Neutrophil (primary cell): Measurements from ENCODE around the gene SKOR1.

Experiments
- H3K27ac ChIP-seq: fragments of 200-600 bp; sonication (generic); 2 replicates; pipeline ENCODE4 v1.5.1; 2016; ENCODE audit warnings: mild to moderate bottlenecking, moderate library complexity
- H3K27me3 ChIP-seq: fragments of 200-600 bp; sonication (generic); 2 replicates; pipeline ENCODE4 v1.6.0; 2016; ENCODE audit warnings: mild to moderate bottlenecking
- H3K36me3 ChIP-seq: fragments of 200-600 bp; sonication (generic); 2 replicates; pipeline ENCODE4 v1.5.1; 2017
- H3K4me1 ChIP-seq, 2 experiments: fragments of 200-600 bp in 1 of 2; sonication (generic) in 1 of 2; 1 replicate in 1 of 2; 2 replicates in 1 of 2; pipeline versions ENCODE4 v1.5.1 to v1.6.1; 2013 to 2016; ENCODE audit warnings: low read depth in 1 of 2, low read length in 1 of 2, mild to moderate bottlenecking in 1 of 2, moderate library complexity in 1 of 2; ENCODE audit not compliant: control insufficient read depth in 1 of 2, insufficient read depth in 1 of 2
- H3K4me3 ChIP-seq, 2 experiments: fragments of 200-600 bp in 1 of 2; sonication (generic) in 1 of 2; 1 replicate in 1 of 2; 2 replicates in 1 of 2; pipeline ENCODE4 v1.5.1; 2013 to 2016; ENCODE audit warnings: low read depth in 1 of 2, low read length in 1 of 2, mild to moderate bottlenecking in 1 of 2, moderate library complexity in 1 of 2
- H3K9me3 ChIP-seq: fragments of 200-600 bp; sonication (generic); 2 replicates; pipeline ENCODE4 v1.5.1; 2016
- CTCF ChIP-seq: fragments of 200-600 bp; sonication (generic); IDR thresholded peaks from 2 replicates; pipeline ENCODE4 v1.5.1; 2016; ENCODE audit warnings: antibody characterized with exemption

SKOR1 gene

GRCh38 chr15:67828278-67828968 is 3.1 kb downstream of the SKOR1 start:
- Histone ChIP-seq H3K9me3 (no peaks in the 10 kb centered on the region), H3K4me1 (peaks cover 28 to 62% of the 10 kb centered on the region in 2 experiments), H3K36me3 (no peaks in the 10 kb centered on the region), H3K27me3 (peaks cover 100% of the 10 kb centered on the region), H3K4me3 (peak overlapping the region in 1 of 2 experiments; percentile 6), H3K27ac (no peak overlapping the region)
- no peak for TF ChIP-seq CTCF

- TF ChIP-seq CTCF = no peak
- Histone ChIP-seq H3K9me3 (no peaks in the 10 kb centered on the region), H3K4me3 (peak overlapping the region in 1 of 2 experiments; percentile 6), H3K27ac (no peak overlapping the region), H3K36me3 (no peaks in the 10 kb centered on the region), H3K4me1 (peaks cover 34 to 66% of the 10 kb centered on the region in 2 experiments), H3K27me3 (peaks cover 100% of the 10 kb centered on the region)
These were observed 3.8 kb downstream of the SKOR1 start for GRCh38 chr15:67828969-67829646.

GRCh38 chr15:67829647-67830504 is 4.6 kb downstream of the SKOR1 start:
- Histone ChIP-seq H3K9me3 (no peaks in the 10 kb centered on the region), H3K27me3 (peaks cover 100% of the 10 kb centered on the region), H3K36me3 (no peaks in the 10 kb centered on the region), H3K4me1 (peaks cover 42 to 73% of the 10 kb centered on the region in 2 experiments), H3K4me3 (no peak overlapping the region), H3K27ac (no peak overlapping the region)
- TF ChIP-seq CTCF = no peak

GRCh38 chr15:67831363-67831762 is 6.1 kb downstream of the SKOR1 start:
- no peak overlapping the region for H3K4me3 ChIP-seq
- peaks cover 47 to 75% of the 10 kb centered on the region in 2 experiments for H3K4me1 ChIP-seq
- no peaks in the 10 kb centered on the region for H3K9me3 ChIP-seq
- H3K27ac ChIP-seq = no peak overlapping the region
- no peaks in the 10 kb centered on the region for H3K36me3 ChIP-seq
- H3K27me3 ChIP-seq = peaks cover 100% of the 10 kb centered on the region
- TF ChIP-seq CTCF = no peak

- Histone ChIP-seq H3K9me3 (no peaks in the 10 kb centered on the region), H3K36me3 (no peaks in the 10 kb centered on the region), H3K4me3 (no peak overlapping the region), H3K27ac (no peak overlapping the region), H3K4me1 (peaks cover 54 to 79% of the 10 kb centered on the region in 2 experiments), H3K27me3 (peaks cover 94% of the 10 kb centered on the region)
- no peak for TF ChIP-seq CTCF
These were observed 6.8 kb downstream of the SKOR1 start for GRCh38 chr15:67832031-67832551.
